Epidermal melanocyte (primary cell): ENCODE data around the gene ZNF362.

Source experiments
- DNase-seq: peaks from one replicate; pipeline ENCODE4 v3.0.0; 2011; ENCODE audit warnings: low spot score; ENCODE audit not compliant: insufficient read length

ZNF362 gene

DNA sequence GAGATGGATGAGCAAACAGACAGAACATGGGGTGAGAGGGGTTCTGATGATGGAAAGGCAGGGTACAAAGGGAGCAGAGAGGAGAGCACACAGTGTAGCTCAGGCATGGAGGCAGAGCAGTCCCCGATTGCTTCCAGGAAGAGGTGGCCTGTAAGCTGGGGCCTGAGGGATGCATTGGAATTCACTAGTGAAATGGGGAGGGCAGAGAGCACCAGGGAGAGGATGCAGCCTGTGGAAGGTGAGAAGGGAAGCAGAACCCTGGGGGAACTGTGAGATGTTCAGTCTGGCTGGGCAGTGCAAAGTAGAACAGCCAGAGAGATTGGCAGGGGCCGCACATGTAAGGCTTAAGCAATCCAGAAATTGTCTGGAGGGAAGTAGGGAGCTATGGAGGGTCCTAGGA is 12.2 kb downstream of the ZNF362 start:
- no peak for DNase-seq

DNA sequence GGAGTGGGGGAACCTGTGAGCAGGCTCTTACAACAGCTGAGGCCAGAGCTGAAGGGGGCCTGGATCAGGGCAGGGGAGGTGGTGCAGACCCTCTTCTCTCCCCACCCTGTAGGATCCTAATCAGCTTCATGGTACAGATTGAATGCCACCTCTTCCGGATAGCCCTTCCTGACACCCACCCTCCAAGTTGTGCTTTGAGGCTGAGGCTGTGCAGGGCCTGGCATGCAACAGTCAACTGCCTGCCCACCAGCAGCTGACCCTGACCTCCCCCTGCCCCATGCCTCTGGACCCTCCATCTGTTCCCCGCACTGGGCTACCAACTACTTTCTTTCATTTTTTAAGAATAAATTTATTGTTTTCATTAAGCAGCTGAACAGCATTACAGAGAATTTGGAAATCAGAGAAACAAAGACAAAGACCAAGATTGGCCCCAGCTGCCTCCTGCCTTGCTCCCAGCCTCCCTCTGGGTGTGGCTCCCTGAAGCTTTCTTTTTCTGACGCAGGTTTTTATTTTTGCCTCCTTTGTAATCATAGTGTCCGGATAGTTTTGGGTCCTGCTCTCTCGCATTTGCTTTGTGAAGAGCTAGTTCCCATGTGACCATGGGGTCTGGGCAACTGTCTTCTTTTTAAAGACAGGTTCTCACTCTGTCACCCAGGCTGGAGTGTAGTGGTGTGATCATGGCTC is 12.8 kb downstream of the ZNF362 start:
- no peak for DNase-seq

DNA sequence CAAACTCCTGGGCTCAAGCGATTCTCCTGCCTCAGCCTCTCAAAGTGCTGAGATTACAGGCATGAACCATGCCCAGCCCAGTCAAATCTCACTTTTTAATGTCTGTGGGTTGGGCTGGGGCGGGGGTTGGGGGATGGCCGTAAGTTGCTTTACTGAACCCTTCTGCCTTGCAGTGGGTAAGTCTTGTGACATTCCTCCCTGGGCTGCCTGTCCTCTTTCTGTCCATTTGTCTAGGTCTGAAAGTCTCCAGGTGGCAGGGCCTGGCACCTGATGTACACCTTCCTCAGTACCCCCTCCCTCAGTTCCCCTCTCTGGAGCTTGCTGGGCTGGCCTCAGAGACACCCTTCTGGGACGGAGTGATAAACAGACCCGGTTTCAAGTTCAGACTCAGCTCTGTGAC is 13.3 kb downstream of the ZNF362 start:
- DNase-seq, result no peak

DNA sequence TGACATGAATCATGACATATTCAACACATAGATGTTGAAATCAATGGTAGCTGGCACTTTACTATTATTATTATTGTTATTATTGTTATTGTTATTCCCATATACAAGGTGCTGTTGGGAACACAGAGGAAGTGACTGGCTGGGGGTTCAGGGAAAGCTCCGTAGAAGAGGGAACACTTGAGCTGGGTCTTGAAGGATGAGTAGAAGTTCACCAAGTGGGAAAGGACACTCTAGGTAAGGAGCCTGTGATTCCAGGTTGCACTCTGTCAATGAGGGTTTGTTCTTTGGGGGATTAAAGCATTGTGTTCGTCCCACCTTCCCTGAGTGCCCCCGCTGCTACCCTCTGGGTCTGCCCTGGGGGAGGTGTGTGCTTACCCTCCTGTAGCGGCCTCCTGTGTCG is 14.1 kb downstream of the ZNF362 start:
- no peak for DNase-seq

DNA sequence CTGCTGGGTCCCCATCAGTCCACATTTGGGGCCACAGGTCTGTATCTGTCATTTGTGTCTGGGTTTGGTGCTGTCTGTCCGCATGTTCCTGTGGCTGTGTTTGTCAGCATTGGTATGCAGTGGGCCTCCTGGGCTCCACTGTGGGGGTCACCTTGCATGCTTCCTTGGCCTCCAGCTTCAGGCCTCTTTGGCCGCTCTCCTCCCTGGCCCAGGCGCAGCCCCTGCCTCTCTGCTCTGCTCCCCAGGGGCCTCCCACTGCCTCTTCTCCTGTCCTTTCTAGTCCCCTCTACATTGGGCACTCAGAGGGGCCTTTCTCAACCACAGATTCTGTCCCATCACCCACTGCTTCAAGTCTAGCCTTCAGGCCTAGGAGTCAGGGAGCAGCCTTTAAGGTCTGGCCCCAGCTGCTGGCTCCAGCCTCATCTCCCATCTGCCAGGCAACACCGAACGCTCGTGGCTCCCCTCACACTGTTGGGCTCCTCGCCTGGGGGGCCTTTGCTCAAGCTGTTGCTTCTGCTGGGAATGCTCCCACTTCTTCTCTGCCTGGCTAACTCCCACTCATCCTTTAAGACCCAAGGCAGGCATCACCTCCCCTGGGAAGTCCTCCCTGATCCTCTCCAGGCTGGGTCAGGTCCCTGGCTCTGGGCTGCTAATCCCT is 14.6 kb downstream of the ZNF362 start:
- no peak for DNase-seq

DNA sequence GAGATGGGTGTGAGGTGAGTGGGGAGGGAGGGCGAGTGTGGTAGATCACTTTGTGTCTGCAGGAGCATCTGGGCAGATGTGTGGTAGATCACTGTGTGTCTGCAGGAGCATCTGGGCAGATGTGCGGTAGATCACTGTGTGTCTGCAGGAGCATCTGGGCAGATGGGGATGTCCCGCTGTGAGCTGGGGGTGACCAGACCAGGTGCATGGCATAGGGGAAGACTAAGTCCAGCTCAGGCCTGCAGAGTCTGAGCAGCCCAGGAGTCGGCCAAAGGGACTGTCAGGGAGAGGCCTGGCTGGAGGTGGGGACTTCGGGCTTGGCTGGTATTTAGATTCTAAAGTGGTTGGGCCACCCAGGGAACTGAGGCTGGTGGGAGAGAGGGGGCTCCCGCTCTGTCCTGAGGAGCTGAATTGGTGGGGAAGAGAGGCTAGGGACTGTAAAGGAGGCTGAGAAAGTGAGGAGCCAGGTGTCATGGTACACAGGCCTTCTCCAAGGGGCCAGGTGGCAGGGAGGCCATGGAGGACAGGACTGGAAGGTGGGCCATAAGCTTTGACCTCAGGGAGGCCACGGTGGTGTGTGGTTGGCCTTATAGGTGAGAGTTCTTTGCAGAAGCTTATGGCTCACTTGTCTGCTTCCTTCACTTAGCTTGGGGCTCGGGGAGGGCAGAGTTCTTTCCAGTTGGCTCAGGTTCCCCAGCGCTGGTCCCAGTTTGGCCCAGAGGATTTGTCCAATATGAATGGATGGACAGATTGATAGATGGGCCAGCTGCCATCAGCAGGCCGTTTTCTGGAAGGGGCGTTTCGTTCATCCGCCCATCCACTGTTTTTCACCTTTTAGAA is 15.6 kb downstream of the ZNF362 start:
- no peak for DNase-seq

DNA sequence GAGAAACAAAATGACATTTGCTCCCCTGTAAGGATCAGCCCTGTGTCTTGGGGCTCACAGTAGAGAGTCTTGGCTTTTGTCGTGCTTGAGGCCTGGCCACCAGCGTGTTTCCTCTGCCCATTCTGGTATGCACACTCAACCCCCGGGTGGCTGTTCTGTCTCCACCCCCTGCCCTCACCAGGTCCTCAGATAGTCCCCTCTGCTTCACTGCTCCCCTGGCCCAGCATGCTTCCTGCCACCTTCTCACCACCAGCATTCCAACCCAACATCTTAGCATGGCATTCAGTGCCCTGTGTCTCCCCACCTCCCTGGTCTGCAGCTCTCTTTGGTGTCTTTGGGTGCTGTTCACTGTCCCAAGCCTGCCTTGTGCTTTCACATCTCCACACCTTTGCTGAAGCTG is 16.2 kb downstream of the ZNF362 start:
- DNase-seq, result no peak

DNA sequence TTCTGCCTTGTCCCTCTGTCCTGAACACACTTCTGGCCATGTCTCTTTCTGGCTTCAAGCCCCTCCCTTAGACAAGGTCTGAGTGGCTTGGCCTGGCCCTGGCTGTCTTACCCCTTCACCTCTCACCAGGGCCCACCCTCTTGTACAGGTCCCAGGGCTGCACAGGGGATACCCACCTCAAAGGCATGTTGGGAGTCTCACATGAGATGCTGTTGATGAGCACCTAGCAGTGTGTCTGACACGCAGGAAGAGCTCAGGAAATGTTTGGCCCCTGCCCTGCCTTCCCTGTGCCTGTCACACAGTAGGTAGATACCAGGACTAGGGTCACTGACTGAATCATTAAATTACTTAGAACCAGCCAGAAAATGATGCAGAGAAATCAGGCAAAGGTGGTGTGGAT is 16.6 kb downstream of the ZNF362 start:
- no peak for DNase-seq

DNA sequence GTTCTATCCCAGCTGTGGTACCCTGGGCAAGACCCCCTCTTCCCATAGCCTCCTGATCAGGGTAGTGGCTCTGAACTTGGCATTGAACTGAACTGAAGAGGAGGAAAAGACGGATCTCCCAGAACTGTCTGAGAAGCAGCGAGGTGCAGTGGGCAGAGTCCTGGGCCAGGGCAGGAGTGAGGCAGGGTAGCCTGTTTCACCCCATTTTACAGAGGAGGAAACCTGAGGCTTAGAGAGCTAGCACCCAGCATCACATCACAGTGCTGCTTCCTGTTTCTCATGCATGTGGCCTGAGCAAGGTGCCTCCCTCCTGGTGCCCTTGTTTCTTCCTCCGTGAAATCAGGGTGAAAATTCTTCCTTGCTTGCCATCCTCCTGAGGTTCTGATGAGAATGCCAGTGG is 17.1 kb downstream of the ZNF362 start:
- DNase-seq, result no peak

DNA sequence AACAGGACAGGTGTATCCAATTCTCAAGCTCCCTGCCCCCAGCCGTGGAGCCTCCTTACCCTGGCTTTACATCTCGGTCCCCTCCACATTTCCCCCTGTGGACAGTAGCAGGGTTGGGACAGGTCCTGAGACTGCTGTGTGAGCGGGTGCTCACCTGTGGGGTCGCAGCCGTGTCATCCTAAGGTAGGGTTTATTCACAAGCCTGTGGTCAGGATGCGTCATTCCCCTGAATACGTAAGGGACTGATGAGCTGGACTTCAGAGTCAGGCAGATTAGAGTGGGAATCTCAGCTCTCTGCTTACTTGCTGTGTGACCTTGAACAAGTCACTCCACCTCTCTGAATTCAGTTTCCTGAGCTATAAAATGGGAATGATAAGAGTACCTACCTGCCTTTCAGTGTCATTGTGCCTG is 17.7 kb downstream of the ZNF362 start:
- no peak for DNase-seq

DNA sequence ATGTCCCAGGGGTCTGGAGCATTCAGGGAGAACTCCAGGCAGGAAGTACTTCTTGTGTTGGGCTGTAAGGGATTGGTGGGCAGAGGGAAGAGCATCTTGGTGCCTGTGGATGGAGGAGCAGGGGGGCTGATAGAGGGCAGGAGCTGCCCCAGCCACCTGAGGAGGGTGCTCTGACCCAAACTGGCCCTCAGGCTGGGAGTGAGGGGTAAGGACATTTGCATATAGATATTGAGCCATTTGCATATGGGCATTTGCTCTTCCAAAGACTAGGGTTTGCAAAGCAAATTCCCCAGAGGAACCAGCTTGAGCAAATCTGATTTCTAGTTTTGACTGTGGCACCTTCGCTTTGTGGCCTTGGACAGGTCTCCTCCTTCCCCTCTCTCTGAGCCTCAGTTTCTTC is 18.2 kb downstream of the ZNF362 start:
- DNase-seq, result no peak

DNA sequence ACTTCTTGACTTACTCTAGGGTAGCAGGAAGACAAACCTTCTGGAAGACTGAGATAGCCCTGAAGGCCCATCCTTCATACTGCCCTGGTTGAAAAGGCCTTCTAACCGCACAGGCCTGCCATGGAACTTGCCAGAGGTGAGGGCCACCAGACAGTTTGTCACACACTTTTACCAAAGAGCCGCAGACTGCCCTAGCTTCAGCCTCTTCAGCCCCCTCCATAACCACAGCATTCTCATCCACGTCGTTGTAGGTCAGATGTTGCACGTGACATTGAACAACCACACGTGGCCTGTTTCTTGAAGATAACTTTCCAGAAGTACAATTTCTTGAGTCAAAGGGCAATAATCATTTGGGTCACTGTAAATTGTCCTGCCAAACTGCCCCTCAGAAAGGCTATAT is 18.9 kb downstream of the ZNF362 start:
- no peak for DNase-seq

DNA sequence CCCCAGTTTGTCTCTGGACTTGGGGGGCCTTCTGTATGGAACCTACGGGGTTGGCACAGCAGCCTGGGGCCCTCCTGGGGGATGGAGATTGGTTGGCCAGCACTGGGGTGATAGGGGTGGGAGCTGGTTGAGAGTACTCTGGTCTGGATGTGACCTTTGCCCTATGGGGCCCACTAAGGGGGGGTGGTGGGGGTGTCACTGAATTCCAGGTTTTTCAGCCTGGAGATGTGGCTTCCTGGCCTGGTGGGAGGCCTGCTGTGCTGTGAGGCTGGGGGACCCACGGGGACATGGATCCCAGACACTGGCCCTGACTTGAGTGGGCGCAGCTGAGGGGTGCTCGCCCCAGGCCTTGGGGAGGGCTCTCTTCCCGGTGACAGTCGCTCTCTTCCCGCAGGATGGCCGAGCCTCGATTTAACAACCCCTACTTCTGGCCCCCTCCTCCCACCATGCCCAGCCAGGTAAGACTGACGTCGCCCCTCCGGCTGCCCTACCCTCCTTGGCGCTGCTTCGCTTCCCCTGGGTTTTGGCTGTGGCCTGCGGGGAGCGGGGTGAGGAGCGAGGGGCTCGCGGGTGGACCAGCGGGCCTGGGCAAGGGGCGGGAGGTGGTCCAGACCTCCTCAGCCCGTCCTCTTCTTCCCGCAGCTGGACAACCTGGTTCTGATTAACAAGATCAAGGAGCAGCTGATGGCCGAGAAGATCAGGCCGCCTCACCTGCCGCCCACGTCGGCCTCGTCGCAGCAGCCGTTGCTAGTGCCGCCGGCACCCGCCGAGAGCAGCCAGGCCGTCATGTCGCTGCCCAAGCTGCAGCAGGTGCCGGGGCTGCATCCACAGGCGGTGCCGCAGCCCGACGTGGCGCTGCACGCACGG is 19.6 kb downstream of the ZNF362 start:
- DNase-seq, result no peak

DNA sequence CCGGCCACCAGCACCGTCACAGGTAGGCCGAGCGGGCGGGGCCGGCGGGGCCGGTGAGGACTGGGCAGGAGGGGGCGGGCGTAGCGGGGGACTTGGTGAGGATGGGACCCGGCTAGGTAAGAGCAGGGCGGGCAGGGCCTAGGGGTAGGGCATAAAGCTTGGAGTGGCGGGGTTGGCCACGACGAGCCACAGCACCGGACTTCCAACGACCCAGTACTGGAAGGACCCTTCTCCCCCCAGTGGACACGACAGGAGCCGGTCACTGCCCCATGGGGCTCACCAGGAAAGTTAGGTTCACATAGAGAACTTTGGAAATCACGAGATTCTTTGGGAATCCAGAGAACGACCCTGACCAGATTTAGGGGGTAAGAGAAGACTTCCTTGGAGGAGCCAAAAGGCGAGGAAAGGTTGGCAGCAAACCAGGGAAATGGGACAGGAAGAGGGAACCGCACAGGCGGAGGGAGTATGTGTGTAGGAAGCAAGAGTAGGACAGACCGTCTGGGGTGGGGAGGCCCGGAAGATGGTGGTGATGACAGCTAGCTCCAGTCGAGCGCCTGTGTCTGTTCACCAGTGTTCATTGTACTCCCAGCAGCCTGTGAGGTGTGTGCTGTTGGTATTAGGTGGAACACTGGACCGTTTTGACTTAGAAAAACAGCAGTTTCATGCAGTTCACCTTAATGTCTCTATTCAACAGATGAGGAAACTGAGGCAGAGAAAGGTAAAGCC is 20.4 kb downstream of the ZNF362 start:
- DNase-seq, result no peak

DNA sequence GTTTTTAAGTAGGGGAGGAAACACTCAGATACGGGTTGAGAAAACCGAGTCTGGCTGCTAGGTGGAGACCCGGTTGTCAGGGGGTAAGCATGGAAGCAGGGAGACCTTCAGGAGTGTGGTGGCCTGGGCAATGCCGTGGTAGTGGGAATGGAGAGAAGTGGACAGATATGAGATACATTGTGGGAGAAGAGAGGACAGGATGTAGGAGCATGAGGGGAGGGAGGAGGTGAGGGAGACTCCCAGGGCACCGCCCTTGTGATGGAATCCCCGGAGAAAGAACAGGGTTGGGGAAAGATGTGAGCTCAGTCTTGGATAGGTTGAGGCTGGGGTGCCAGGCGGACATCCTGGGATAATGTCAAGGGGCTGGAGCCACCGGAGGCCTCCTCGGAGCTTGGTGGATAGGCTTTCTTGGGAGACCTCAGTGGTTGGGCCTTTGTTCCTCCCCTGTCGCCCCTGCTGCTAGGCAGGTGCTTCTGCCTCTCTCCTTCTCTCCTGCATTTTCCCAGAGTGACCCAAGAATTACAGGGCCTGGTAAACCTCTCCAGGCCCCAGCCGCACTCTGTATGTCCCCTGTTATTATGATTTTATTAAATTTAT is 21.3 kb downstream of the ZNF362 start:
- no peak for DNase-seq

DNA sequence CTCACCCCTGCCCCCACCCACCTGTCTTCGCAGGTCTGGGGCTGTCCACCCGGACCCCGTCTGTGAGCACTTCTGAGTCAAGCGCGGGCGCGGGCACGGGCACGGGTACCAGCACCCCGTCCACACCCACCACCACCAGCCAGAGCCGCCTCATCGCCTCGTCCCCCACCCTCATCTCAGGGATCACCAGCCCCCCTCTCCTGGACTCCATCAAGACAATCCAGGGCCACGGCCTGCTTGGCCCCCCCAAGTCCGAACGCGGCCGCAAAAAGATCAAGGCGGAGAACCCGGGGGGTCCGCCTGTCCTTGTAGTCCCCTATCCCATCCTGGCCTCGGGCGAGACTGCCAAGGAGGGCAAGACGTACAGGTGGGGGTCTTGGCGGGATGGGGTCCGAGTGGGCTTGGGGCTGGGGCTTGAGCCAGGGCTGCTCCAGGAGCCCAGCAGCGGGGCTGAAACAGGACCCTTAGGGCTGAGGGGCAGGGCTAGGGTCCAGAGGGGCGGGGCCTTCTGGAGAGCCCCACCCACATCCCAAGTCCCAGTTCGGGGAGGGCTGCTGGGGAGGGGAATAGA is 23.9 kb downstream of the ZNF362 start:
- DNase-seq, result no peak

DNA sequence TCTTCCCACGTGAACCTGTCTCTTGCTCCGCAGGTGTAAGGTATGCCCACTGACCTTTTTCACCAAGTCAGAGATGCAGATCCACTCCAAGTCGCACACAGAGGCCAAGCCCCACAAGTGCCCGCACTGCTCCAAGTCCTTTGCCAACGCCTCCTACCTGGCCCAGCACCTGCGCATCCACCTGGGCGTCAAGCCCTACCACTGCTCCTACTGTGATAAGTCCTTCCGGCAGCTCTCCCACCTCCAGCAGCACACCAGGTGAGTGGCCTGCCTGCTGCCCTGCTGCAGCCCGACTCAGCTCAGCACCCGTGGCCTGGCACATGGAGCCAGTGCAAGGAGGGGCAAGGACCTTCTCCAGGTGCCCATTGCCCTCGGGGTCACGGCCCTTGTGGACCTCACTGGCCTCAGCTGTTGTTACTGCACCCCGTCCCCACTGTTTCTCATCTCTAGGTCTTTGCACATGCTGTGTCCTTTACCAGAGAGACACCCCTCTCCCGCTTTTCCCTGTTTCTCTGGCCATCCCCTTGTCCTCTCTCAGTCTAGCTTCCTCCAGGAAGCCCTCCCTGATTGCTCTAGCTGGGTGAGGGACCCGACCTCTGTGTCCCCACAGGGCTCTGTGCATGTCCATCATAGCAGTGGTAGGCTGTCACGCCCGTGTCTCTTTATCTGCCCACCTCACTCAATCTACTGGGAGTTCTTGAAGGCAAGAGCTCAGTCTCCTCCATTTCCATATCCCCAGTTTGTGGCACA is 25.4 kb downstream of the ZNF362 start:
- DNase-seq, result no peak

DNA sequence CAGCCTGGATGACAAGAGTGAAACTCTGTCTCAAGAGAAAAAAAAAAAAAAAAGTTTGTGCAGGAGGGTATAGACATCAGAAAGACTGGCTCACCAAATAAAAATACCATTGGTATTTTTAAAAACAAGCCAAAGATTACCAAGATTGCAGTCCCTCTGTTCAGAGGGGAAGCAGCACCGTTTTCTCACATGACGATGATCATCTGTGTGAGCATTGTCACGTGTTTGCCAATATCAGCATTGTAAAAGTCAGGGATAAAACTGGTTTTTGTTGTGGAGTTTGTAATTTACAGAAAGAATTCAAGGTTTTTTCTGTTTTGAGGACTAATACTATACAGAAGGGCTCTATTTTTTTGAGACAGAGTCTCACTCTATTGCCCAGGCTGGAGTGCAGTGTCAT is 26.5 kb downstream of the ZNF362 start:
- no peak for DNase-seq

DNA sequence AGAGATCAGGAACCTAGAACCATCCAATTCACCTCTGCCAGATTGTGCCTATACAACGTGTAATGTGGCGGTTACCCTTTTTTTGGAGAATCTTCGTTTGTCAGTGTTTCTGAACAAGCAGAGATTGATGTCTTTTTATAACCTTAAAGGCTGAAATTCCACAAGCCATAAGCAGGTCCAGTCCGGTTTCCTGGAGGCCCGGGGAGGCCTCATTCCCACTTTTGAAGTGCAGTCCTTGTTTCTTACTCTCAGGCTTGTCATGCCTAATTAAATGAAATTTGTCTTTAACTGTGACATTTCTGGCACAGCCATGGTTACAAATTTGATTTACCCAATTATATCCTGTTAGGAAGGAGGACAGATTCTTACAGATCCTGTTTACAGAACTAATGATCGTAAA is 27.8 kb downstream of the ZNF362 start:
- DNase-seq, result no peak
